UCSD-AML1 (cell line): Measurements from ENCODE around the gene ANK3.
"Not testable (repeated sequence)": the region's sequence is repeated elsewhere in the genome, so short reads cannot be mapped to it uniquely, and the experiment has no call there.

Experiments
- DNase-seq: peaks from one replicate; lab custom pipeline; 2025; ENCODE audit not compliant: unreplicated experiment; lab: John Stamatoyannopoulos, UW

ANK3 gene

DNA sequence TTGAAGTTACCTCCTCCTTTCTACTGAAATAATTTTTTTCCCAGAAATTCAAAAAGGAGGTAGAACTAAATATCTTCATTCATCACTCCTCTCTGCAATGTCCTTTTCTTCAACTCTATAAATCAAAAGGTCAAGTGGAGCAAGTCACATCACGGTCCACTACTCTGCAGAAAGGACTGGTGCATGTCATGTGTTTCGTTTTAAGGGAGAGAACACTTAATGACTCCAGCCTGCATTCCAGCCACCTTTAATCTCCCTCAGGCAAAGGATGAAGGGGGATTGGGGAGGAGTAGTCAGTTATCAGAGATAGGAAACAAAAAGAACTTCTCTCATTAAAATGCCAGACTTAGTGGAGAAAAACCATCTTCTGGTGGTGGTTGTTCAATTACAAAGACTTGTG, 78.9 kb downstream of the ANK3 start:
- DNase-seq = no peak

- DNase-seq = no peak
These were observed 79.8 kb downstream of the ANK3 start for GRCh38 chr10:60309891-60310290.

DNA sequence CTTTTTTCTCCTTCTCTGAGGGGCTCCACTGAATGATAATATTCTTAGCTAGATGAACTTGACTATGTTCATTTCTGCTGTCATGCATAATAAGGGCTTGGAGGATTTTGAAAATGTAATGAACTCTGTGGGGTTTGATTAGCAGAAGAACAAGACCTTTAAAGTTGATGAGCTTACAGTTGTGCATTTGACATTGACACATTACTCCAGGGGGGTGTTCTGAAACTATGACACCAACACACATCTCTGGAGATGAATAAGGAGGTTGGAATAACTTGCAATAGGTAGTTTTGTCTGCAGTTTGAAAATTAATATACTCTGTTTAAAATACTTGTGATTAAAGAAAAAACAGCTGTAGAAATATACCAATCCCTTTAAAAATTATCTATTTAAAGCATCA, 80.3 kb downstream of the ANK3 start:
- no peak for DNase-seq

GRCh38 chr10:60305380-60305892, 84.2 kb downstream of the ANK3 start:
- no peak for DNase-seq

- DNase-seq = no peak
These were observed 84.8 kb downstream of the ANK3 start for GRCh38 chr10:60304829-60305379.

DNA sequence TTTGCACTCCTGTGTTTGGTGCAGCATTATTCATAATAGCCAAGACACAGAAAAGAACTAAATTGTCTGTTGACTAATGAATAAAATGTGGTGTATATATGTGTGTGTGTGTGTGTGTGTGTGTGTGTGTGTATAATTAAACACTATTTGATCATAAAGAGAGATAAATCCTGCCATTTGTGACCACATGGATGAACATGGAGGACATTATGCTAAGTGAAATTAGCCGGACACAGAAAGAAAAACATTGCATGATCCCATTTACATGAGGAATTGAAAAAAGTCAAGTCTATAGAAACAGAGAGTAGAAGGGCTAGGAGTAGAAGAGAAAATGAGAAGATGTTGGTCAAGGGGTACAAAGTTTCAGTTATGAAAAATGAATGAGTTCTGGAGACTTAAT, 85.9 kb downstream of the ANK3 start:
- no peak for DNase-seq

GRCh38 chr10:60299961-60300883, 89.5 kb downstream of the ANK3 start:
- no peak for DNase-seq

DNA sequence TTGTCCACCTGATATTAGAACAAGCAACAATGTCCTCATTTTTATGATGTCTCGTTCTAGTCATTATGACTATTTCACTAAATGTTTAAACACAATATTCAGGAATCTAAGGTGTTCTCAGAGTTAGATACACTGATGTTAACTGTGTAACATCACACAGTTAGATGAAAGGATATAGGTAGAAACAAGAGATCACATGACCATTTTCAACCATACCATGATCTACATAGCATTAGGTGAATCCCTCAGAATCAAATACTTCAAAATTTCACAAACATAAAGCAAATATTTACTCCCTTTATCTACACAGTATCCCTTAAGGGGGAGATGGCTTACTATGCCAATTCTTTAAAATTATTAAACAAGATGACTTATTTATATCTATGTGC, 90.3 kb downstream of the ANK3 start:
- DNase-seq = no peak

- no peak for DNase-seq
These were observed 91.0 kb downstream of the ANK3 start for GRCh38 chr10:60298408-60299389.

DNA sequence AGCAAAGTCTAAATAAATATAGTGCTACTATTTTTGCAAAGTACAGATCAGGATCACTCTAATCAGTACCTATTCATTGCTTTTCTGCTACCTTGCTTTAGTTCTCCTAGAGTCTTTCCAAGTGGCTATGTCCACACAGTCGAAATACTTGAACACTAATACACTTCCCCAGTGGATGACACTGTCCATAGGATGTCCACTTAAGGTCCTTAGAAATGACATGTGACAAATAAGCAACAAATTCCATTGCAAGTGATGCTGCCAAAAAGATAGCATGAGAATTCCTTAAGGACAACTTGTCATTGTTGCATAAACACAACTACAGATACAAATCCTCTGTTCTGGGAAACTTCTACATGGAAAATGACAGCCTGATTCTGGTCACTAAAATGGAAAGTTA, 93.6 kb downstream of the ANK3 start:
- no peak for DNase-seq

DNA sequence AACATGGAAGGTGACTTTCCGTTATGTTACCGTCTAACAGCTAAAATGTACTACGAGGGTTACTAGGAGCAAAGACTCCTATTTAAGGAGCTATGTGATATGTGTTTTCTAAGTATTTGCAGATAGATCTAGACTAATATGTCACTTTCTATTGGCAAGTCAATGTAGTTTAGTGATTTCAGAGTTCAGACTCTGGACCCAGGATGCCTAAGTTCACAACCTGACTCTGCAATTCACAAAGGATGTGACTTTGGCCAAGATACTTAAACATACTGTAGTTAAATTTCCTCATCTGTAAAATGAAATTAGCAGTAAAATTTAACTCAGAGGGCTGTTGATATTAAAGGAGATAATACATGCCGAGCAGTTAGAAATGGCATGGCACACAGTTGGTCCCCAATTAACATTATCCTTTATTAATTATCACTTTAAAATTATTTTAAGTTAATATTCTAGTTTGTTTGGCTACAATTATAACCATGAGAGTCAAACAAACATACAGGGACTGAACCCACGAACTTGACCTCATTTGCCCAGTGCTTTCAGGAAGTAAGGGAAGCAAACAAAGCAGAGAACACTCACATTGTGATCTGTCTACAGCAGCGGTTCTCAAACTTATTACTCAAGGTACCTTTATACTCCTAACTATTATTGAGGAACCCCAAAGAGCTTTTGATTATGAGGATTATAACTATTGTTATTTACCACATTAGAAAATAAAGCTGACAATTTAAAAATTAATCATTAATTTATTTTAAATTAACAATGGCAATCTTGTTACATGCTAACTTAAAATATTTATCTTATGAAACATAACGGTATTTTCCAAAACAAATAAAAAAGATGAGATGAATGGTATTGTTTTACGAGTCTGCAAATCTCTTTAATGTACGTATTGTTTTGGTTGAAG, 94.4 kb downstream of the ANK3 start:
- DNase-seq = no peak

- no peak for DNase-seq
These were observed 96.0 kb downstream of the ANK3 start for GRCh38 chr10:60293581-60294175.

- DNase-seq = no peak
These were observed 96.7 kb downstream of the ANK3 start for GRCh38 chr10:60292998-60293397.

GRCh38 chr10:60292536-60292935, 97.1 kb downstream of the ANK3 start:
- not testable (repeated sequence) for DNase-seq

DNA sequence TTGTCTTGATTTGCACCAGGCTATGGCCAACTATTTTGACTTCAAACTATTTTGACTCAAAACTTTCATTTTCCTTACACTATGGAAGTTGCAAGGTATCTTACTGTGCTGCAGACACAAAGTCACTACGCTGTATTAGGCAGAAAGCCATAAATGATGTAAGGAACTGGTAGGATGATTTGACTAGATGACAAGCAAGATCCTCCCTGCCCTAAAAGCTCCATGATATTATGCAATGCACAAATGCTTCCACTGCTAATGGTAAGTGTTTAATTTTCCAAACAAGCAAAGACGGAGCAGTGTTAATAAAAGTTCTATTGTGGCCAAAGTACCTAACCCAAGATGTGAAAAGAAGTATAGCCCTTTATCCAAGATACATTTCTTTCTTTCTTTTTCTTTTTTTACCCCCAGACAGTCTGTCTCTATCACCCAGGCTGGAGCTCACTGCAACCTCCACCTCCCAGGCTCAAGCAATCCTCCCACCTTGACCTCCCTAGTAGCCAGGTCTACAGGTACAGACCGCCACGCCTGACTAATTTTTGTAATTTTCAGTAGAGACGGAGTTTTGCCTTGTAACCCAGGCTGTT, 98.2 kb downstream of the ANK3 start:
- DNase-seq = no peak

DNA sequence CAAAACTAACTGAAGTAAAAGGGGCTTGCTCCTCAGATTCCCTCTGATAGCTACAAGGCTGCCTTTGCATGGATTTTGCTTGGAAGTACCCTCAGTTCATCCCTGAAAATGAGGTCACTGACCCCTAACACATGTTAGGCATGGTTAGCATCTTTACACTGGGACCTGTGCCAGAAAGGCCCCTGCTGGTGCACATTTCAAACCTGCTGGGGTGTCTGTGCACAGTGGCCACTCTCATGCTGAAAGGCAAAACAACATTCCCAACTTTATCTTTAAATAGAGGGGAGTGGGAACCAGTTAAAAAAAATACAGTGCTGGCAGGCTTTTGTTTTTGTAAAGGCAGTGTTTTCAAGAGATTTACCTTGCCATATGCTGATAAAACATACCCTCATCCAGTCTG, 99.1 kb downstream of the ANK3 start:
- DNase-seq = no peak

DNA sequence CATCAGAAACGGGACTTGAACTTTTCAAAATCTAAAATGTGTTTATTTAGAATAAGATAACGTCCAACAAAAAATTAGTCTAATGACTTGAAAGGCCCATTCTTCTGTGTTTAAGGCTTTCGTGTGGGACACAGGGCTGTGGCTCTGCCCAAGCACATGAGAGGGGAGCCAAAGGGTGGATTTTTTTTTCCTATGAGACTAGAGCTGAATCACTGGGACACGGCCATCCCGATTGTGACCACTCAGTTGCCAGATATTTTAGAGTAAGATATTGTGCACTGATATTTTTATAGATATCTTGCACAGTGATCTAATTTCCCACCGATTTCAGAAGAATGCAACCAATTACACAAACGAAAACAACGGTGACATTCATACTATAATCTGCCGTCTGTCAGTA, 99.9 kb downstream of the ANK3 start:
- no peak for DNase-seq

DNA sequence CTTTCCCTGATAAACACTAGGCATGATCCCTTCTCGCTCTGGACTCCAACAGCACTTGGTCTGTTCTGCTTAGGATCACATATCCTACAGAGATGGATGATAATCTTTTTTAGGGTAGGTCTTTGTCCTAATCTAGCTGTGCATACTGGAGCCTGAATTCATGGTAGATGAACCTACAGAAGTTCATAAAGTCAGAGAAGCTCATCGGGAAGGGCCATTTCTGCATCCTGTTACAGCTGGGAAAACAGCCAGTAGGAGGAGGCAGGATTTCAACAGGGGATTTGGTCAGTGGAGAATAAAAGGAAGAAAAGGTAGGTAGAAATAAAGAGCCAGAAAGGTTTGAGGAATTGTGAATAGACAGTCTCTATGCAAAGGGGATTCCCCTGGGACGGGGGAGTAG, 101.4 kb downstream of the ANK3 start:
- no peak for DNase-seq

- DNase-seq = no peak
These were observed 103.1 kb downstream of the ANK3 start for GRCh38 chr10:60286559-60286958.

- no peak for DNase-seq
These were observed 106.3 kb downstream of the ANK3 start for GRCh38 chr10:60283397-60283796.
